Neutrophil (primary cell): ENCODE measurements around the gene GRM8.

Experiments
- H3K27ac ChIP-seq: fragments of 200-600 bp; sonication (generic); 2 replicates; pipeline ENCODE4 v1.5.1; 2016; ENCODE audit warnings: mild to moderate bottlenecking, moderate library complexity
- H3K27me3 ChIP-seq: fragments of 200-600 bp; sonication (generic); 2 replicates; pipeline ENCODE4 v1.6.0; 2016; ENCODE audit warnings: mild to moderate bottlenecking
- H3K36me3 ChIP-seq: fragments of 200-600 bp; sonication (generic); 2 replicates; pipeline ENCODE4 v1.5.1; 2017
- H3K4me1 ChIP-seq, 2 experiments: fragments of 200-600 bp in 1 of 2; sonication (generic) in 1 of 2; 1 replicate in 1 of 2; 2 replicates in 1 of 2; pipeline versions ENCODE4 v1.5.1 to v1.6.1; 2013 to 2016; ENCODE audit warnings: low read depth in 1 of 2, low read length in 1 of 2, mild to moderate bottlenecking in 1 of 2, moderate library complexity in 1 of 2; ENCODE audit not compliant: control insufficient read depth in 1 of 2, insufficient read depth in 1 of 2
- H3K4me3 ChIP-seq, 2 experiments: fragments of 200-600 bp in 1 of 2; sonication (generic) in 1 of 2; 1 replicate in 1 of 2; 2 replicates in 1 of 2; pipeline ENCODE4 v1.5.1; 2013 to 2016; ENCODE audit warnings: low read depth in 1 of 2, low read length in 1 of 2, mild to moderate bottlenecking in 1 of 2, moderate library complexity in 1 of 2
- H3K9me3 ChIP-seq: fragments of 200-600 bp; sonication (generic); 2 replicates; pipeline ENCODE4 v1.5.1; 2016
- TF ChIP-seq, protein P1 (sequence below): fragments of 200-600 bp; sonication (generic); IDR thresholded peaks from 2 replicates; pipeline ENCODE4 v1.5.1; 2016; ENCODE audit warnings: antibody characterized with exemption

The GRM8 gene

DNA sequence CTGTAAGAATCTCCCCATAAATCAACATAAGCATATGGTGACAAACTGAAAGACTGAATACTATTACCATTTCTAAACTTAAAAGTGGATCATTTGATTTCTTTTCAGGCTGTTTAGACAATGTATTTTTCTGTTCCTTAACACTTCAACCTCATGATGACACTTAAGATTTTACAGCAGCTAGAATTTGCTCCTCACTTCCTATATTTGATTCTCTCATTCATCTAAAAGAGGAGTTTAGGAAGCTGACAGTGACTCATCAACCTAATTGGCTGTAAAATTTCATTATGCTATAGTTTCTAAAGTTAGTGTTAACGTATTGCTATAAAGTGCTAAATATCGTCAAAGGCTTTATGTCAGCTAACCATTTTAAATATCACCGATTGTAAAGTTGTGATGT lies 478.7 kb downstream of the GRM8 start:
- H3K4me1 ChIP-seq = no peaks in the 10 kb centered on the region
- H3K27ac ChIP-seq = no peak overlapping the region
- no peaks in the 10 kb centered on the region for H3K27me3 ChIP-seq
- no peaks in the 10 kb centered on the region for H3K9me3 ChIP-seq
- TF ChIP-seq, protein P1, sequence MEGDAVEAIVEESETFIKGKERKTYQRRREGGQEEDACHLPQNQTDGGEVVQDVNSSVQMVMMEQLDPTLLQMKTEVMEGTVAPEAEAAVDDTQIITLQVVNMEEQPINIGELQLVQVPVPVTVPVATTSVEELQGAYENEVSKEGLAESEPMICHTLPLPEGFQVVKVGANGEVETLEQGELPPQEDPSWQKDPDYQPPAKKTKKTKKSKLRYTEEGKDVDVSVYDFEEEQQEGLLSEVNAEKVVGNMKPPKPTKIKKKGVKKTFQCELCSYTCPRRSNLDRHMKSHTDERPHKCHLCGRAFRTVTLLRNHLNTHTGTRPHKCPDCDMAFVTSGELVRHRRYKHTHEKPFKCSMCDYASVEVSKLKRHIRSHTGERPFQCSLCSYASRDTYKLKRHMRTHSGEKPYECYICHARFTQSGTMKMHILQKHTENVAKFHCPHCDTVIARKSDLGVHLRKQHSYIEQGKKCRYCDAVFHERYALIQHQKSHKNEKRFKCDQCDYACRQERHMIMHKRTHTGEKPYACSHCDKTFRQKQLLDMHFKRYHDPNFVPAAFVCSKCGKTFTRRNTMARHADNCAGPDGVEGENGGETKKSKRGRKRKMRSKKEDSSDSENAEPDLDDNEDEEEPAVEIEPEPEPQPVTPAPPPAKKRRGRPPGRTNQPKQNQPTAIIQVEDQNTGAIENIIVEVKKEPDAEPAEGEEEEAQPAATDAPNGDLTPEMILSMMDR = no peak
- no peak overlapping the region for H3K4me3 ChIP-seq
- no peaks in the 10 kb centered on the region for H3K36me3 ChIP-seq

DNA sequence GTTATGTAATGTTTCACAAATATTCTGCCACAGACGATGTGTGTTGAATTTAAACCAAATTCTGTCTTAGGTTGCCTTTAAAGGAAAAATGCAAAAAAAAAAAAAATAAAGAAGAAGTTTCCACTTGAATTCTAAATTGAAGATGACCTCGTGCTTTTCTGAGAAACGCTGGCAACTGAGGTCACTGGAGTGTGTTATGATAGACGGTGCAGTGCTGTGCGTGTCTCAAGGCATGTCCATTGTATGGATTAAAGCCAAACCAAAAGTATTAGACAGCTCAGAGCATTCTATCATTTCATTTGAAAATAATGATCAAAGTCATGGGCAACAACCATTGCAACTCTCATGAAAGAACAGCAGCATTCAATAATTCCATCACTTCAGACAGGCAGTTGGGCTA lies 483.9 kb downstream of the GRM8 start:
- no peak overlapping the region for H3K27ac ChIP-seq
- H3K36me3 ChIP-seq = no peaks in the 10 kb centered on the region
- no peak overlapping the region for H3K4me3 ChIP-seq
- H3K4me1 ChIP-seq = no peaks in the 10 kb centered on the region
- no peaks in the 10 kb centered on the region for H3K27me3 ChIP-seq
- TF ChIP-seq, protein P1 = no peak
- no peaks in the 10 kb centered on the region for H3K9me3 ChIP-seq

DNA sequence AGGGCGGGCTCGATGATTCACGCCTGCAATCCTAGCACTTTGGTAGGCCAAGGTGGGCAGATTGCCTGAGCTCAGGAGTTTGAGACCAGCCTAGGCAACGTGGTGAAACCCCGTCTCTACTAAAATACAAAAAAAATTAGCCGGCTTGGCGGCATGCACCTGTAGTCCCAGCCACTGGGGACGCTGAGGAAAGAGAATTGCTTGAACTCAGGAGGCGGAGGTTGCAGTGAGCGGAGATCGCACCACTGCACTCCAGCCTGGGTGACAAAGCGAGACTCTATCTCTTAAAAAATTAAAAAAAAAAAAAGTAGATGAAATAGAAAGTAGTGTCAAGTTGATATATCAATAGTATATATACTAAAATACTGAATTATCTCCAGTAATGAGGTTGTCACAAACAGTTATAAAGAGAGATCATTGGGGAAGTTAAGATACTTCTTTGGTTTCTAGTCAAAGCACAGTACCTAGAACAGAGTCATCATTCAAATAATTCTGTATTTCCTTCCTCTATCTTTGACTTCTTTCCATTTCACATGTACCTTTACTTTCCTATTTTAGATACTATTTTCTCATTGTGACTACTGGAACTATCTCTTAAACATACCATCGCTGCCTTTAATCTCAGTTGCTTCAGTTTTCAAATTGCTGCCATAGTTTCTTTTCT lies 491.7 kb downstream of the GRM8 start:
- H3K4me3 ChIP-seq = no peak overlapping the region
- no peaks in the 10 kb centered on the region for H3K27me3 ChIP-seq
- no peak overlapping the region for H3K27ac ChIP-seq
- no peaks in the 10 kb centered on the region for H3K36me3 ChIP-seq
- no peaks in the 10 kb centered on the region for H3K9me3 ChIP-seq
- no peaks in the 10 kb centered on the region for H3K4me1 ChIP-seq
- TF ChIP-seq, protein P1 = no peak

DNA sequence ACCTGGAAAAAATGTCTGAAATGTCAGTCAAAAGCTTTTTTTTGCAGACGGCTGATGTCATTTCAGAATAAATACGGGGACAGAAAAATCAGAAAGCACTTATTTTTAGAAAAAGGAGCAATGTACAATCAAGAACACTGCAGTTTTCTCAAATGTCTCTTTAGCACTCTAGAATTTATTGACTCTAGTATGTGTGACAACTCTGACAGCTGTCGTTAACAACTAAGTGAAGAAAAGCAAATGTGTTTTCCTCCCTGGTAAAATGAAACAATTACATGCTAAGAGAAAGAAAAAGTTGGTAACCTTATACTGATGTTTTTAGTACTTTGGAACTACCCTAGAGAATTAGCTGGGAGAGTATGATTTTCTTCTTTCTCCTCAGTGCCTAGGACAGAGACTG lies 497.4 kb downstream of the GRM8 start:
- TF ChIP-seq, protein P1 = no peak
- no peak overlapping the region for H3K27ac ChIP-seq
- no peaks in the 10 kb centered on the region for H3K36me3 ChIP-seq
- H3K27me3 ChIP-seq = no peaks in the 10 kb centered on the region
- H3K4me1 ChIP-seq = no peaks in the 10 kb centered on the region
- no peak overlapping the region for H3K4me3 ChIP-seq
- H3K9me3 ChIP-seq = no peaks in the 10 kb centered on the region

DNA sequence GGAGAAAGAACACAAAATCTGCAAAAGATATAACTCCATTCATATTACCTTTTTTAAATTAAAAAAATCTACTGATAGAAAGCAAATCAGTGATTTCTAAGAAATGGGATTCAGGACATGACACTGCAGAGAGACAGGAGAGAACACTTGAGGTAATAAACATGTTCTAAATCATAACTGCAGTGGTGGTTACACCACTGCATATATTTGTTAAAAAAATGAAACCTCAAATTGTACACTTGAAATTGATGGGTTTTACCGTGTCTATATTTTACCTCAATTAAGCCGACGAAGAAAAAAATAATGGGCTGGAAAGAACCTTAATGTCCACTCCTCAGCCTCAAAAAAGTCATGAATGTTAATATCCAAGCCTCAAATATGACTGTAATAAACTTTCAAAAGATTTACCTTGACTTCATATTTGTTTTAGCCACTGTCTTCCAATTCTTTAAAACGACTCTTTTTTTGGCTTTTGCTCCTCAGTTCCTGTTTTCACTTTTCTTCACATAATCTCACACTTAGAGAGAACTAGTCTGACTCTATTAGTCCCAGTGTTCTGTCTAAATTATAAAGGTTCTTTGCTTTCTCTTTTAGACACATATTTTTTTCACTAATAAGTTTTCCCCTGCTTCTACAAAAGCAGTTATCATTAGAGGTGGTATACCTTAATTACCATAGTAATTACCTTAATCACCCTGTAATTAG lies 502.4 kb downstream of the GRM8 start:
- TF ChIP-seq, protein P1 = no peak
- Histone ChIP-seq H3K27ac (no peak overlapping the region), H3K36me3 (no peaks in the 10 kb centered on the region), H3K27me3 (no peaks in the 10 kb centered on the region), H3K9me3 (no peaks in the 10 kb centered on the region), H3K4me3 (no peak overlapping the region), H3K4me1 (no peaks in the 10 kb centered on the region)
